ENCODE results near the gene GRK5. TPM values are rescaled to one million over a fixed set of nuclear protein-coding genes. Genes with fewer than 3 reads are reported as not detected.

The GRK5 gene
- total RNA-seq, 1 donor = 1.8 TPM

- TF ChIP-seq CTCF (IDR thresholded peaks at IDR 0.05; ENCODE audit: extremely low read depth, low read depth, low read length) = no peak
- Histone ChIP-seq H4K20me1 (ENCODE audit: insufficient read depth, low read length) (no peaks in the 10 kb centered on the region), H3K27ac (ENCODE audit: low read depth, low read length) (no peak overlapping the region)
Observed at GRCh38 chr10:119361037-119361436, 153.7 kb downstream of the GRK5 start.

GRCh38 chr10:119362122-119362521, 154.8 kb downstream of the GRK5 start:
- Histone ChIP-seq H4K20me1 (ENCODE audit: insufficient read depth, low read length) (no peaks in the 10 kb centered on the region), H3K79me2 (ENCODE audit: insufficient read depth, low read length) (no peaks in the 10 kb centered on the region)
- no peak for DNase-seq (ENCODE audit: insufficient read length, low spot score, missing footprints)

More at GRCh38 chr10:119361037-119361436, 153.7 kb downstream of the GRK5 start:
- H3K9me3 ChIP-seq (ENCODE audit: low read depth, low read length) = no peaks in the 10 kb centered on the region
- H2AFZ ChIP-seq (ENCODE audit: low read length) = no peak overlapping the region
- H3K27me3 ChIP-seq (ENCODE audit: insufficient read depth, low read length) = no peaks in the 10 kb centered on the region
- no peaks in the 10 kb centered on the region for H3K4me1 ChIP-seq (ENCODE audit: insufficient read depth, low read length)
- no peak overlapping the region for H3K4me2 ChIP-seq (ENCODE audit: insufficient read depth, low read length)
- H3K79me2 ChIP-seq (ENCODE audit: insufficient read depth, low read length) = no peaks in the 10 kb centered on the region
- no peak overlapping the region for H3K4me3 ChIP-seq (ENCODE audit: insufficient read depth, low read length)
- DNase-seq (ENCODE audit: insufficient read length, low spot score, missing footprints) = no peak
- H3K36me3 ChIP-seq (ENCODE audit: insufficient read depth, low read length) = no peaks in the 10 kb centered on the region

GRCh38 chr10:119364645-119365600, 157.6 kb downstream of the GRK5 start:
- no peak overlapping the region for H3K27ac ChIP-seq (ENCODE audit: low read depth, low read length)
- no peak overlapping the region for H3K4me2 ChIP-seq (ENCODE audit: insufficient read depth, low read length)
- DNase-seq (ENCODE audit: insufficient read length, low spot score, missing footprints) = no peak
- H3K36me3 ChIP-seq (ENCODE audit: insufficient read depth, low read length) = no peaks in the 10 kb centered on the region
- peaks cover 2% of the 10 kb centered on the region for H3K27me3 ChIP-seq (ENCODE audit: insufficient read depth, low read length)
- no peak for TF ChIP-seq CTCF (IDR thresholded peaks at IDR 0.05; ENCODE audit: extremely low read depth, low read depth, low read length)
- H3K4me3 ChIP-seq (ENCODE audit: insufficient read depth, low read length) = no peak overlapping the region
- no peaks in the 10 kb centered on the region for H4K20me1 ChIP-seq (ENCODE audit: insufficient read depth, low read length)
- H3K4me1 ChIP-seq (ENCODE audit: insufficient read depth, low read length) = peaks cover 2% of the 10 kb centered on the region
- H3K9me3 ChIP-seq (ENCODE audit: low read depth, low read length) = no peaks in the 10 kb centered on the region
- H3K79me2 ChIP-seq (ENCODE audit: insufficient read depth, low read length) = no peaks in the 10 kb centered on the region
- H2AFZ ChIP-seq (ENCODE audit: low read length) = no peak overlapping the region

More at GRCh38 chr10:119362122-119362521, 154.8 kb downstream of the GRK5 start:
- Histone ChIP-seq H3K9me3 (ENCODE audit: low read depth, low read length) (no peaks in the 10 kb centered on the region), H3K4me2 (ENCODE audit: insufficient read depth, low read length) (no peak overlapping the region), H3K4me3 (ENCODE audit: insufficient read depth, low read length) (no peak overlapping the region), H3K36me3 (ENCODE audit: insufficient read depth, low read length) (no peaks in the 10 kb centered on the region), H3K27ac (ENCODE audit: low read depth, low read length) (no peak overlapping the region), H2AFZ (ENCODE audit: low read length) (no peak overlapping the region), H3K27me3 (ENCODE audit: insufficient read depth, low read length) (peaks cover 2% of the 10 kb centered on the region), H3K4me1 (ENCODE audit: insufficient read depth, low read length) (no peaks in the 10 kb centered on the region)
- TF ChIP-seq CTCF (IDR thresholded peaks at IDR 0.05; ENCODE audit: extremely low read depth, low read depth, low read length) = no peak
